D721Med (cell line): Measurements from ENCODE around the gene KPNA1.

ENCODE experiments used
- DNase-seq: peaks from one replicate; pipeline ENCODE4 v3.0.0; 2011; ENCODE audit warnings: low spot score; ENCODE audit not compliant: insufficient read length
- FAIRE-seq: peaks from 2 replicates; lab custom pipeline; 2011; peaks lifted over from hg19 to GRCh38; lab: Jason Lieb, UNC
- CTCF ChIP-seq: IDR thresholded peaks from 2 replicates; pipeline ENCODE4 v1.5.1; 2012; ENCODE audit warnings: mild to moderate bottlenecking, control low read depth; ENCODE audit not compliant: insufficient read depth; ENCODE audit errors: missing control alignments

Gene KPNA1

GRCh38 chr3:122415762-122416654, 98.7 kb downstream of the KPNA1 start, which contains the start of gene WDR5B:
Gene WDR5B, minus strand, starts transcription at chr3:122416062. Its CDS starts 534 bp downstream, at chr3:122415528.
- TF ChIP-seq CTCF: no peak
- peak; percentile 62 for DNase-seq
- FAIRE-seq: peak; percentile 63

- FAIRE-seq: no peak
- no peak for DNase-seq
- no peak for TF ChIP-seq CTCF
Observed at GRCh38 chr3:122415104-122415744, 99.5 kb downstream of the KPNA1 start.

GRCh38 chr3:122414391-122414790, 100.3 kb downstream of the KPNA1 start:
- FAIRE-seq (no peak), DNase-seq (no peak)
- TF ChIP-seq CTCF: no peak

GRCh38 chr3:122410639-122411038, 104.1 kb downstream of the KPNA1 start:
- DNase-seq (no peak), FAIRE-seq (no peak)
- TF ChIP-seq CTCF: no peak

GRCh38 chr3:122410111-122410510, 104.6 kb downstream of the KPNA1 start:
- DNase-seq (no peak), FAIRE-seq (no peak)
- no peak for TF ChIP-seq CTCF

- FAIRE-seq (no peak), DNase-seq (no peak)
Observed at GRCh38 chr3:122409446-122409845, 105.3 kb downstream of the KPNA1 start.

More at GRCh38 chr3:122409446-122409845, 105.3 kb downstream of the KPNA1 start:
- TF ChIP-seq CTCF: no peak
